Spleen (tissue), 7 donors: ENCODE data around the gene CTF1.

Source experiments
- POLR2A ChIP-seq, 3 donors: fragments of 450-650 bp; IDR thresholded peaks; one replicate each; pipeline ENCODE4 v1.5.1; 2017; ENCODE audit warnings: antibody characterized with exemption in 3 of 3, mild to moderate bottlenecking in 1 of 3
- POLR2AphosphoS5 ChIP-seq, 3 donors: sonication (generic); formaldehyde crosslinking; IDR thresholded peaks; one replicate each; pipeline ENCODE4 v1.5.1; 2017; ENCODE audit warnings: antibody characterized with exemption in 3 of 3
- TF ChIP-seq, protein P1 (sequence below), 11 experiments: fragments of 200-600 bp in 7 of 11; fragments of 450-650 bp in 4 of 11; sonication (generic) in 4 of 11; IDR thresholded peaks in 8 of 11; conservative IDR thresholded peaks in 3 of 11; 1 replicate in 7 of 11; 2 replicates in 4 of 11; pipeline versions ENCODE4 v1.4.0 to v1.8.0; 2016 to 2021; ENCODE audit warnings: antibody characterized with exemption in 11 of 11, inconsistent platforms in 4 of 11, mild to moderate bottlenecking in 1 of 11
- donor health status: DM: no; HTN: no; CAD: no; lungs with moderate emphysema.
- donor health status: DM: no; HTN: no; CAD: no.
- donor health status: DM: no; HTN: no; CAD: no.

DNA sequence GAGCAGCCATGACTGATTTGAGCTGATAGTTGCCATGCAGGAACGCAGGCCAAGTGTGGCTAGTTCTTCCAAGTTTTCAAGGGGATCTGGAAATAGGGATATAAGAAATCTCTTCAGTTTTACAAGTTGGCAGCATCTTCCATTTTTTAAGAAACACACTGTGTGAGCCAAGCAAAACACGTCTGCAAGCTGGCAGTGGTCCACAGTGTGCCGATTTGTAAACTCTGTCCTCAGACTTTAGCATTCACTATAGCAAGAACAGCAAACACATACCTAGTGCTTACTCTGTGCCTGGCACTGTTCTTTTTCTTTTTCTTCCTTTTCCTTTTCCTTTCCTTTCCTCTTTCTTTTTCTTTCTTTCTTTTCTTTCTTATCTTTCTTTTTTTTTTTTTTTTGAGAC, 55.3 kb downstream of the CTF1 start:
- TF ChIP-seq POLR2AphosphoS5 (IDR thresholded peaks at IDR 0.05) (no peak), POLR2A (IDR thresholded peaks at IDR 0.05) (no peak)
- TF ChIP-seq, protein P1, sequence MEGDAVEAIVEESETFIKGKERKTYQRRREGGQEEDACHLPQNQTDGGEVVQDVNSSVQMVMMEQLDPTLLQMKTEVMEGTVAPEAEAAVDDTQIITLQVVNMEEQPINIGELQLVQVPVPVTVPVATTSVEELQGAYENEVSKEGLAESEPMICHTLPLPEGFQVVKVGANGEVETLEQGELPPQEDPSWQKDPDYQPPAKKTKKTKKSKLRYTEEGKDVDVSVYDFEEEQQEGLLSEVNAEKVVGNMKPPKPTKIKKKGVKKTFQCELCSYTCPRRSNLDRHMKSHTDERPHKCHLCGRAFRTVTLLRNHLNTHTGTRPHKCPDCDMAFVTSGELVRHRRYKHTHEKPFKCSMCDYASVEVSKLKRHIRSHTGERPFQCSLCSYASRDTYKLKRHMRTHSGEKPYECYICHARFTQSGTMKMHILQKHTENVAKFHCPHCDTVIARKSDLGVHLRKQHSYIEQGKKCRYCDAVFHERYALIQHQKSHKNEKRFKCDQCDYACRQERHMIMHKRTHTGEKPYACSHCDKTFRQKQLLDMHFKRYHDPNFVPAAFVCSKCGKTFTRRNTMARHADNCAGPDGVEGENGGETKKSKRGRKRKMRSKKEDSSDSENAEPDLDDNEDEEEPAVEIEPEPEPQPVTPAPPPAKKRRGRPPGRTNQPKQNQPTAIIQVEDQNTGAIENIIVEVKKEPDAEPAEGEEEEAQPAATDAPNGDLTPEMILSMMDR (IDR thresholded peaks at IDR 0.05 in 8 of 11, conservative IDR thresholded peaks at IDR 0.05 in 3 of 11) = no peak
